HepG2 (cell line): Measurements from ENCODE around the gene GCLM. TPM values are rescaled to one million over a fixed set of nuclear protein-coding genes. Genes with fewer than 3 reads are reported as not detected.

Experiments used
- ATAC-seq: fragments of 200-7000 bp; cut with Tn5 transposase; 3 replicates; pipeline ENCODE4 v1.9.1; 2020; ENCODE audit warnings: mild to moderate bottlenecking, moderate library complexity
- BruUV-seq: library from RNA; stranded (reverse); fragments of 400-500 nt; replicated peaks from 2 replicates; lab custom pipeline; 2021; lab: Mats Ljungman, UMichigan
- CTCF ChIA-PET: fragments of 300-600 bp; formaldehyde crosslinking; extraction: SDS; loops from one replicate; lab custom pipeline; 2021; ENCODE audit warnings: low total read pairs, inconsistent platforms, low intra/inter-chr PET ratio; lab: Yijun Ruan, JAX
- POLR2A ChIA-PET: fragments of 350-600 bp; sonication (Branson Sonifier 250); formaldehyde crosslinking; loops from one replicate; lab custom pipeline; 2020; ENCODE audit warnings: antibody characterized with exemption, inconsistent platforms; lab: Yijun Ruan, JAX
- DNase-seq: peaks from one replicate; pipeline ENCODE4 v3.0.0-alpha.2; 2015; ENCODE audit warnings: low spot score
- FAIRE-seq: peaks from 3 replicates; lab custom pipeline; 2011; peaks lifted over from hg19 to GRCh38; lab: Jason Lieb, UNC
- H2AFZ ChIP-seq: one replicate; pipeline ENCODE4 v1.6.1; 2011; ENCODE audit warnings: low read length, inconsistent platforms
- H3K27ac ChIP-seq: fragments of 300-600 bp; 3 replicates; pipeline ENCODE4 v1.8.0; 2011; ENCODE audit warnings: mixed run types, mild to moderate bottlenecking, mixed read lengths, low read length, inconsistent platforms; ENCODE audit not compliant: insufficient read depth; ENCODE audit errors: extremely low read length
- H3K27me3 ChIP-seq, 2 experiments: fragments of 200-600 bp in 1 of 2; 2 replicates in 1 of 2; 3 replicates in 1 of 2; pipeline versions ENCODE4 v1.6.0 to v1.8.0; 2011; ENCODE audit warnings: low read length in 2 of 2, mild to moderate bottlenecking in 2 of 2, moderate library complexity in 2 of 2, inconsistent platforms in 1 of 2; ENCODE audit not compliant: insufficient read depth in 2 of 2, control insufficient read depth in 1 of 2
- H3K36me3 ChIP-seq, 2 experiments: fragments of 200-600 bp in 1 of 2; replicated peaks in 1 of 2; 2 replicates in 1 of 2; 3 replicates in 1 of 2; pipeline versions ENCODE4 v1.5.1 to v1.8.0; 2011; ENCODE audit warnings: low read length in 2 of 2, inconsistent platforms in 1 of 2; ENCODE audit not compliant: insufficient read depth in 2 of 2, control insufficient read depth in 1 of 2
- H3K4me1 ChIP-seq: 2 replicates; pipeline ENCODE4 v1.5.1; 2012; ENCODE audit warnings: low read length, inconsistent platforms; ENCODE audit not compliant: insufficient read depth
- H3K4me2 ChIP-seq: 2 replicates; pipeline ENCODE4 v1.6.0; 2011; ENCODE audit warnings: low read depth, low read length, inconsistent platforms
- H3K4me3 ChIP-seq, 3 experiments: fragments of 200-600 bp in 1 of 3; sonication (generic), shearing (Covaris generic) in 1 of 3; replicated peaks in 1 of 3; 2 replicates each; pipeline ENCODE4 v1.5.1; 2011 to 2016; ENCODE audit warnings: low read length in 3 of 3, inconsistent platforms in 2 of 3, low read depth in 2 of 3, mild to moderate bottlenecking in 2 of 3, control low read depth in 1 of 3, mixed read lengths in 1 of 3; ENCODE audit not compliant: insufficient read depth in 1 of 3
- H3K79me2 ChIP-seq: one replicate; pipeline ENCODE4 v1.6.1; 2011; ENCODE audit warnings: low read length, inconsistent platforms; ENCODE audit not compliant: insufficient read depth
- H3K9ac ChIP-seq: 2 replicates; pipeline ENCODE4 v1.6.0; 2011; ENCODE audit warnings: mild to moderate bottlenecking, low read depth, low read length, inconsistent platforms; ENCODE audit not compliant: insufficient read depth
- H3K9me3 ChIP-seq: 2 replicates; pipeline ENCODE4 v1.5.1; 2012; ENCODE audit warnings: mild to moderate bottlenecking, low read length
- H4K20me1 ChIP-seq: 2 replicates; pipeline ENCODE4 v1.6.0; 2011; ENCODE audit warnings: inconsistent platforms, mild to moderate bottlenecking, low read length, moderate library complexity; ENCODE audit not compliant: insufficient read depth
- BATF2 ChIP-seq: sonication (generic); formaldehyde crosslinking; IDR thresholded peaks from 2 replicates; pipeline ENCODE4 v1.8.0; 2022; ENCODE audit warnings: mild to moderate bottlenecking, missing genetic modification reagents, moderate library complexity
- FLYWCH1 ChIP-seq: sonication (generic); formaldehyde crosslinking; IDR thresholded peaks from 2 replicates; pipeline ENCODE4 v1.8.1; 2023; ENCODE audit warnings: mild to moderate bottlenecking, missing genetic modification reagents
- HMGA1 ChIP-seq: sonication (generic); formaldehyde crosslinking; conservative IDR thresholded peaks from 2 replicates; pipeline ENCODE4 v1.4.0; 2020; ENCODE audit warnings: missing genetic modification reagents
- HNRNPK ChIP-seq: fragments of 200-400 bp; formaldehyde crosslinking; IDR thresholded peaks from 2 replicates; pipeline ENCODE4 v1.6.1; 2018; ENCODE audit warnings: low read length, low read depth, moderate library complexity, mild to moderate bottlenecking; ENCODE audit not compliant: poor library complexity, severe bottlenecking
- KDM2A ChIP-seq: sonication (generic); formaldehyde crosslinking; IDR thresholded peaks from 2 replicates; pipeline ENCODE4 v1.4.0; 2020; ENCODE audit warnings: low read depth, missing genetic modification reagents, borderline replicate concordance
- NFIB ChIP-seq: sonication (generic); formaldehyde crosslinking; IDR thresholded peaks from 2 replicates; pipeline ENCODE4 v1.9.0; 2021; ENCODE audit warnings: missing genetic modification reagents, mild to moderate bottlenecking, borderline replicate concordance
- NFYC ChIP-seq: IDR thresholded peaks from 2 replicates; pipeline ENCODE4 v1.6.1; 2016; ENCODE audit warnings: missing genetic modification reagents, missing compliant biosample characterization
- RFX1 ChIP-seq: fragments of 450-650 bp; IDR thresholded peaks from 2 replicates; pipeline ENCODE4 v1.6.1; 2017
- SIX4 ChIP-seq: sonication (generic); formaldehyde crosslinking; IDR thresholded peaks from 2 replicates; pipeline ENCODE4 v1.4.0; 2020; ENCODE audit warnings: missing genetic modification reagents
- SMC3 ChIP-seq: IDR thresholded peaks from 2 replicates; pipeline ENCODE4 v1.6.1; 2011; ENCODE audit warnings: low read length, improper control_type of control experiment
- ZMYM4 ChIP-seq: sonication (generic); formaldehyde crosslinking; IDR thresholded peaks from 2 replicates; pipeline ENCODE4 v1.8.1; 2023; ENCODE audit warnings: mild to moderate bottlenecking, missing genetic modification reagents
- ZNF121 ChIP-seq: sonication (generic); formaldehyde crosslinking; IDR thresholded peaks from 2 replicates; pipeline ENCODE4 v1.5.0; 2020; ENCODE audit warnings: mild to moderate bottlenecking, missing genetic modification reagents
- ZNF263 ChIP-seq: sonication (generic); formaldehyde crosslinking; IDR thresholded peaks from 2 replicates; pipeline ENCODE4 v1.4.0; 2020; ENCODE audit warnings: missing genetic modification reagents
- ZNF558 ChIP-seq: sonication (generic); formaldehyde crosslinking; IDR thresholded peaks from 2 replicates; pipeline ENCODE4 v1.9.0; 2022; ENCODE audit warnings: mild to moderate bottlenecking, missing genetic modification reagents, borderline replicate concordance
- ZNF577 ChIP-seq: sonication (generic); formaldehyde crosslinking; IDR thresholded peaks from 2 replicates; pipeline ENCODE4 v1.4.0; 2020; ENCODE audit warnings: mild to moderate bottlenecking, low read depth, missing genetic modification reagents, borderline replicate concordance
- ZNF614 ChIP-seq: IDR thresholded peaks from 2 replicates; pipeline ENCODE4 v1.6.1; 2018; ENCODE audit warnings: missing biosample characterization, missing genetic modification reagents, inconsistent platforms, borderline replicate concordance
- ZNF746 ChIP-seq: sonication (generic); formaldehyde crosslinking; IDR thresholded peaks from 2 replicates; pipeline ENCODE4 v1.8.0; 2022; ENCODE audit warnings: mild to moderate bottlenecking, missing genetic modification reagents
- ZNF883 ChIP-seq: sonication (generic); formaldehyde crosslinking; IDR thresholded peaks from 2 replicates; pipeline ENCODE4 v1.5.1; 2020; ENCODE audit warnings: mild to moderate bottlenecking, missing genetic modification reagents; ENCODE audit errors: not compliant biosample characterization
- ZSCAN20 ChIP-seq: sonication (generic); formaldehyde crosslinking; IDR thresholded peaks from 2 replicates; pipeline ENCODE4 v1.4.0; 2020; ENCODE audit warnings: missing genetic modification reagents, mild to moderate bottlenecking, borderline replicate concordance
- WGBS: methylation state at CpG from one replicate; pipeline ENCODE4 v1.1.6; 2017; ENCODE audit warnings: low lambda C conversion rate; 5-methylcytosine and 5-hydroxymethylcytosine counted together
- in situ Hi-C: cut with HindIII; loops from 2 replicates; pipeline ENCODE4 v1.10.0; 2017; ENCODE audit warnings: low pct_unique_long_range_greater_than_20kb; ENCODE audit not compliant: extremely low pct_ligation_motif_present
- intact Hi-C: fragments of 100-400 bp; cut with micrococcal nuclease; formaldehyde crosslinking; loops from one replicate; pipeline ENCODE4 v1.10.0; 2022; ENCODE audit not compliant: unreplicated experiment
- polyA plus RNA-seq, 8 experiments: library from polyadenylated mRNA; depleted of rRNA in 3 of 8; stranded (reverse) in 7 of 8; unstranded in 1 of 8; fragments of >200 nt; fragmentation: Illumina TruSeq in 4 of 8; extraction: Trizol in 4 of 8; gene quantifications; 2 replicates each; pipeline versions ENCODE4 v1.2.1 to v1.2.3, GENCODE V29; 2011 to 2016; ENCODE audit warnings: low read depth in 4 of 8, missing spikeins in 1 of 8, mixed read lengths in 1 of 8; ENCODE audit not compliant: insufficient read depth in 1 of 8
- total RNA-seq, 5 experiments: library from RNA; depleted of rRNA; stranded (reverse); fragments of >200 nt; fragmentation: Illumina TruSeq; extraction: Trizol; gene quantifications; 2 replicates each; pipeline ENCODE4 v1.2.3, GENCODE V29; 2016; ENCODE audit warnings: low read depth in 1 of 5

The GCLM gene
- total and polyA plus RNA-seq, 2 of the 13 experiments (the other 11 are each of a cell fraction or from before 2014, with no cell fraction given), result 8.7 to 29.9 TPM

GRCh38 chr1:93888900-93889299 lies 20.3 kb downstream of the GCLM start:
- Histone ChIP-seq H3K36me3 (peaks cover 3 to 23% of the 10 kb centered on the region in 2 experiments; a peak in 4 of 5 replicates), H3K27ac (no peak overlapping the region), H4K20me1 (no peaks in the 10 kb centered on the region), H3K79me2 (no peaks in the 10 kb centered on the region), H2AFZ (no peak overlapping the region), H3K9me3 (no peaks in the 10 kb centered on the region), H3K4me1 (peaks cover 9% of the 10 kb centered on the region), H3K4me3 (no peak overlapping the region), H3K27me3 (no peaks in the 10 kb centered on the region), H3K4me2 (no peak overlapping the region), H3K9ac (no peak overlapping the region)
- intact Hi-C loops, result no loop called here
- 98% methylated on average over 6 of the region's 6 CpGs for WGBS
- TF ChIP-seq NFYC (CRISPR knock-in tag) (no peak), RFX1 (no peak), ZNF746 (CRISPR knock-in tag) (no peak), SIX4 (CRISPR knock-in tag) (no peak), ZMYM4 (CRISPR knock-in tag) (no peak), HNRNPK (no peak), ZNF614 (CRISPR knock-in tag) (no peak), BATF2 (CRISPR knock-in tag) (no peak), FLYWCH1 (CRISPR knock-in tag) (no peak), SMC3 (no peak), ZNF577 (CRISPR knock-in tag) (no peak), ZNF263 (CRISPR knock-in tag) (no peak), NFIB (CRISPR knock-in tag) (no peak), KDM2A (no peak), ZNF883 (no peak), ZNF558 (no peak), ZSCAN20 (CRISPR knock-in tag) (no peak), HMGA1 (CRISPR knock-in tag) (no peak), ZNF121 (CRISPR knock-in tag) (no peak)
- ChIA-PET CTCF (no interaction called here), POLR2A (interaction anchor here (1.2 kb wide), 1 partner anchor 10 kb away, joined by 4 read pairs; the partner anchor contains the start of gene DNTTIP2)
- BruUV-seq, result no TSS peak
- no peak for ATAC-seq
- in situ Hi-C loops, result no loop called here
- DNase-seq, result no peak
- FAIRE-seq, result no peak
